HUES48 (cell line): ENCODE measurements around the gene PITRM1.
"Not testable (repeated sequence)": the region's sequence is repeated elsewhere in the genome, so short reads cannot be mapped to it uniquely, and the experiment has no call there.

Experiments used
- H3K27ac ChIP-seq: one replicate; pipeline ENCODE4 v1.7.0; 2013; ENCODE audit warnings: low read depth, low read length, inconsistent platforms
- H3K27me3 ChIP-seq: 2 replicates; pipeline ENCODE4 v1.6.1; 2013; ENCODE audit warnings: mild to moderate bottlenecking, low read length; ENCODE audit not compliant: control insufficient read depth, insufficient read depth
- H3K36me3 ChIP-seq: 2 replicates; pipeline ENCODE4 v1.6.1; 2013; ENCODE audit warnings: low read length; ENCODE audit not compliant: control insufficient read depth, insufficient read depth
- H3K4me1 ChIP-seq: 2 replicates; pipeline ENCODE4 v1.6.1; 2013; ENCODE audit warnings: mild to moderate bottlenecking, low read length; ENCODE audit not compliant: control insufficient read depth, insufficient read depth
- H3K4me3 ChIP-seq: 2 replicates; pipeline ENCODE4 v1.5.1; 2013; ENCODE audit warnings: mild to moderate bottlenecking, low read depth, low read length
- H3K9ac ChIP-seq: 2 replicates; pipeline ENCODE4 v1.6.1; 2013; ENCODE audit warnings: mild to moderate bottlenecking, low read depth, low read length, moderate library complexity
- H3K9me3 ChIP-seq: 2 replicates; pipeline ENCODE4 v1.6.1; 2013; ENCODE audit warnings: low read length; ENCODE audit not compliant: control insufficient read depth, insufficient read depth

Gene PITRM1

DNA sequence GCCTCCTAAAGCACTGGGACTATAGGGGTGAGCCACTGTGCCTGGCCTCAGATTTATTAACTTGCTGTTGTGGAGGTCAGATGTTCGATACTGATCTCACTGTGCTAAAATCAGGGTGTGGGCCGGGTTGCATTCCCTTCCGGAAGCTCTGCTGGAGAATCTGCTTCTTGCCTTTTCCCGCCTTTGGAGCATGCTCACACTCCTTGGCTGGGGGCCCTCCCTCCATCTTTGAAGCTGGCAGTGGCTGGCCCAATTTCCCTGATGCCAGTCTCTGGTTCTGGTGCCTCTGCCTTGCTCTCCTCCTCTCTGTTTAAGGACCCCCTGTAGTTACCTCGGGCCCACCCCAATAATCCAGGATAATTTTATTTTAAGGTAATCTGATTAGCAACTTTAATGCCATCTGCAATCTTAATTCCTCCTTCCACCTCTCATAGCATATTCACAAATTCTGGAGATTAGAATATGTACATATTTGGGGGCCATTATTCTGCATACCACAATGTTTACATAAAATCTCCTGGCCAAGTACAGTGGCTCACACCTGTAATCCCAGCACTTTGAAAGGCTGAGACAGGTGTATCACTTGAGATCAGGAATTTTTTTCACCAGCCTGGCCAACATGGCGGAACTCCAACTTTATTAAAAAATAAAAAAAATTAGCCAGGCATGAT is 7.9 kb upstream of the PITRM1 start:
- 0 out of 2 replicates have a peak, but pooled peaks cover 4% of the 10 kb centered on the region for H3K4me1 ChIP-seq
- H3K36me3 ChIP-seq, result no peaks in the 10 kb centered on the region
- H3K9me3 ChIP-seq, result no peaks in the 10 kb centered on the region
- H3K27me3 ChIP-seq, result no peaks in the 10 kb centered on the region
- no peak overlapping the region for H3K4me3 ChIP-seq
- no peak overlapping the region for H3K9ac ChIP-seq
- no peak overlapping the region for H3K27ac ChIP-seq

- H3K9ac ChIP-seq, result no peak overlapping the region
- no peaks in the 10 kb centered on the region for H3K9me3 ChIP-seq
- H3K36me3 ChIP-seq, result no peaks in the 10 kb centered on the region
- no peaks in the 10 kb centered on the region for H3K27me3 ChIP-seq
- 0 out of 2 replicates have a peak, but pooled peaks cover 4% of the 10 kb centered on the region for H3K4me1 ChIP-seq
- no peak overlapping the region for H3K27ac ChIP-seq
- no peak overlapping the region for H3K4me3 ChIP-seq
These were observed 6.6 kb upstream of the PITRM1 start for GRCh38 chr10:3179174-3179573.

DNA sequence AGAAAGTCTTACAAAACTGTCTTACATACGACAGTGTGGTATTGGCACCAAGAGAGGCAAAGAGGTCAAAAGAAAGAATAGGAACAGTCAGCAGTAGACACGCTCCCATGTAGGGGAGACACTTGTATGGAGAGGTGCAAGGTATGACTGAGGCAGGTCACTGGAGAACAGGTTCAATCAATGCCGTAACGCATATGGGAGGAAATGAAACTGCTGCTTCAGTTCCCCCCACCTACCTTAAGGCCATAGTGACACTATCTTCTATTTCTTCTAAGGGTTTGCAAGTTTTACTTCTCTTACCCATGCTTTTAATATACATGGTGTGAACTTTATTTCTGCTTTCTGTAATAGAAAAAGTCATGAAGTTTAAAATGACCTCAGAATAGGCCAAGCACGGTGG is 5.5 kb upstream of the PITRM1 start:
- Histone ChIP-seq H3K36me3 (no peaks in the 10 kb centered on the region), H3K9me3 (no peaks in the 10 kb centered on the region), H3K9ac (no peak overlapping the region)

DNA sequence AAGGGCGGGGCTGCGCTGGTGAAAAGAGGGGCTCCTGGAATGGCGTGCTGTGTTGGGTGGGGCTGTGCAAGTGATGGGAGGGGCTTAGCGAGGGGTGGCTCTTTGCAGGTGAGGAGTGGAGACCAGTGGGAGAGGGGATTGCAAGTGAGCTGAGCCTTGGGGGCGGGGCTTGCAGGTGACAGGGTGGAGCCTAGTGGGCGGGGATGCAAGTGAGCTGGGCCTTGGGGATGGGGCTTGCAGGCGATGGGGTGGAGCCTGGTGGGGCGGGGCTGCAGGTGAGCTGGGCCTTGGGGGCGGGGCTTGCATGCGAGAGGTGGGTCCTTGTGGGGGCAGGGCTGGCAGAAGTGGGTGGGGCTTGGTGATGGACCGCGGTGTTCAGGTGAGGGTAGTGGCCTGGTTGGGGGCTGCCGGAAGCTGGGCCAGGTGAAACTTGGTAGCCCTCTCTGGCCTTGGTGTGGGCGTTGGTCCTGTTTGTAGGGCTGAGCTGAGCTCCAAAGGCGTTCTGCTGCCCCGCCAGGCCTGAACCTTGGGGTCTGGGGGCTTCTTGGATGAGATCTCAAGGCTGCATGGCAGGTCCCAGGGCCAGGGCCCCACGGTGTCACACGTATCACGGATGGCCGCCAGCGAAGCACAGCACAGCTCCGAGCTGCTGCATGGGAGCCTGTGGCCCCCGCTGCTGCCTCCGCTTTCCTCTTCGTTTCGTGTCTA is 743 bp upstream of the PITRM1 start:
- Histone ChIP-seq H3K27ac (no peak overlapping the region), H3K36me3 (0 out of 2 replicates have a peak, but pooled peaks cover 9% of the 10 kb centered on the region), H3K9me3 (no peaks in the 10 kb centered on the region), H3K4me1 (peaks cover 5% of the 10 kb centered on the region), H3K4me3 (peak overlapping the region; percentile 55), H3K9ac (peak overlapping the region; percentile 42; the same call in 1 of the 2 replicates), H3K27me3 (no peaks in the 10 kb centered on the region)

More for the DNA sequence above, 5.5 kb upstream of the PITRM1 start:
- H3K27ac ChIP-seq, result no peak overlapping the region
- H3K4me3 ChIP-seq, result no peak overlapping the region
- peaks cover 9% of the 10 kb centered on the region for H3K4me1 ChIP-seq
- no peaks in the 10 kb centered on the region for H3K27me3 ChIP-seq

- H3K4me3 ChIP-seq, result peak overlapping the region; percentile 88
- peaks cover 18% of the 10 kb centered on the region for H3K36me3 ChIP-seq
- H3K27me3 ChIP-seq, result no peaks in the 10 kb centered on the region
- peak overlapping the region; percentile 59 for H3K27ac ChIP-seq
- H3K9me3 ChIP-seq, result no peaks in the 10 kb centered on the region
- peaks cover 5% of the 10 kb centered on the region for H3K4me1 ChIP-seq
- H3K9ac ChIP-seq, result peak overlapping the region; percentile 24; the same call in 1 of the 2 replicates
These were observed 519 bp downstream of the PITRM1 start for GRCh38 chr10:3172081-3172445.

DNA sequence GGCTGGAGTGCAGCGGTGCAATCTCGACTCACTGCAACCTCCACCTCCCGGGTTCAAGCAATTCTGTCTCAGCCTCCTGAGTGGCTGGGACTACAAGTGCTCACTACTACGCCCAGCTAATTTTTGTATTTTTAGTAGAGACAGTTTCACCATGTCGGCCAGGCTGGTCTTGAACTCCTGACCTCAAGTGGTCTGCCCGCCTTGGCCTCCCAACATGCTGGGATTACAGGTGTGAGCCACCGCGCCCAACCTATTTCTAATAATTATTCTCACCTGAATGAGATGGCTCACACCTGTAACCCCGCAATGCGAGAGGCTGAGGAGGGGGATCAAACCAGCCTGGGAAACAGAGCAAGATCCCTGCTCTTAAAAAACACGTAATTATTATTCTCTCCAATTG is 1.1 kb downstream of the PITRM1 start:
- not testable (repeated sequence) for H3K27me3 ChIP-seq, H3K27ac ChIP-seq, H3K9me3 ChIP-seq, H3K9ac ChIP-seq, H3K4me1 ChIP-seq
- H3K4me3 ChIP-seq, result peak overlapping the region; percentile 88
- H3K36me3 ChIP-seq, result peaks cover 24% of the 10 kb centered on the region

- H3K4me3 ChIP-seq, result no peak overlapping the region
- no peaks in the 10 kb centered on the region for H3K27me3 ChIP-seq
- peaks cover 42% of the 10 kb centered on the region for H3K36me3 ChIP-seq
- H3K9ac ChIP-seq, result no peak overlapping the region
- H3K27ac ChIP-seq, result no peak overlapping the region
- peaks cover 5% of the 10 kb centered on the region for H3K4me1 ChIP-seq
- no peaks in the 10 kb centered on the region for H3K9me3 ChIP-seq
These were observed 2.9 kb downstream of the PITRM1 start for GRCh38 chr10:3169673-3170072.

DNA sequence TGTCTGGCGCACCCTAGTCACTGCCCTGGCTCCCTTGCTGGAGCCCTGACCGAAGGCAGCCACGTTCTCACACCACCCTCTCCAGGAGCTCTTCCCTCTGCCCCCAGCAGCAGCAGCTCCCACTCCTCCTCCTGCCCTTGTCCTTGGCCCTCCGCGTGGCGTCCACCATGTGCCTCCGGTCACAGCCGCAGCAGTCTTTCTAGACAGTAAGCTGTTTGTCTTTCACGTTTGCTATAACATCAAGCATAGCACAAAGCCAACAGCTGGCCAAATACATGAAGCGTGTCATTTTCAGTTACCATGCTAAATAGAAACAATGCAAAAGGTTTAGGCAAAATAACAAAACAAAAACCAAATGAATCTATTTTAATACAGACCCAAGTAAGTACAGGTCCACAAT is 3.3 kb downstream of the PITRM1 start:
- H3K4me3 ChIP-seq, result no peak overlapping the region
- H3K4me1 ChIP-seq, result peaks cover 5% of the 10 kb centered on the region
- no peaks in the 10 kb centered on the region for H3K27me3 ChIP-seq
- H3K27ac ChIP-seq, result no peak overlapping the region
- peaks cover 45% of the 10 kb centered on the region for H3K36me3 ChIP-seq
- H3K9ac ChIP-seq, result no peak overlapping the region
- no peaks in the 10 kb centered on the region for H3K9me3 ChIP-seq

DNA sequence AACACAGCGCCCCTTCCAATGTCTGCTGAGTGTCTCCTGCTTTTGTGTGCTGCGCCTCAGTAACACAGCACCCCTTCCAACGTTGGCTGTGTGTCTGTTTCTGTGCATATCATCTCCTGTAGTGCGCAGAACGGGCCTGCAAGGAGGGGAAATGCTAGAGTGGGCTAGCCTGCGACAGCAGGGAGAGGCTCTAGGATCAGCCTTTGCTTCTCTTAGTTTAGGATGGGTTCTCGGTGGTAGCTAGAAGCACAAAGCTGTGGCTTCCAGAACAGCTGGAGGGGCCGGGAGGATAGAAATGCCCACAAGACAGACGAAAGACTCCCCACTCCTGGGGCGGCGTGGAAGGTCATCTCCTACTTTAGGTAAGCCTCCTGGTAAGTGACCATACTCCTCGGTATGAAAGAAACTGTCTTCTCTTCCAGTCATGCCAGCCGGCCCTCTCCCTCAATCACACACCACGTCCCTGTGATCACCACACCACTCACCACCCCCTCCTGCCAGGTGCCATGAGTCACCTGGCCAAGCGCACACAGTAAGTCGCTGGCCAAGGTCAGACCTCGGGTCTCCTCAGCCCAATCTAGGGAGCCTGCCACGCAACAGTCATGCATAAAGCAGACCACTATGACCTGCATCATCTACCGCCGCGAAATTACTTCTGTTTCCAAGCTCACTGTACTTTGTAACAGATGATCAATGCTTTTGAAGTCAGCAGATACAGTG is 4.8 kb downstream of the PITRM1 start:
- Histone ChIP-seq H3K4me1 (no peaks in the 10 kb centered on the region), H3K9me3 (no peaks in the 10 kb centered on the region), H3K27ac (no peak overlapping the region), H3K9ac (no peak overlapping the region), H3K36me3 (peaks cover 60% of the 10 kb centered on the region), H3K4me3 (no peak overlapping the region), H3K27me3 (no peaks in the 10 kb centered on the region)

DNA sequence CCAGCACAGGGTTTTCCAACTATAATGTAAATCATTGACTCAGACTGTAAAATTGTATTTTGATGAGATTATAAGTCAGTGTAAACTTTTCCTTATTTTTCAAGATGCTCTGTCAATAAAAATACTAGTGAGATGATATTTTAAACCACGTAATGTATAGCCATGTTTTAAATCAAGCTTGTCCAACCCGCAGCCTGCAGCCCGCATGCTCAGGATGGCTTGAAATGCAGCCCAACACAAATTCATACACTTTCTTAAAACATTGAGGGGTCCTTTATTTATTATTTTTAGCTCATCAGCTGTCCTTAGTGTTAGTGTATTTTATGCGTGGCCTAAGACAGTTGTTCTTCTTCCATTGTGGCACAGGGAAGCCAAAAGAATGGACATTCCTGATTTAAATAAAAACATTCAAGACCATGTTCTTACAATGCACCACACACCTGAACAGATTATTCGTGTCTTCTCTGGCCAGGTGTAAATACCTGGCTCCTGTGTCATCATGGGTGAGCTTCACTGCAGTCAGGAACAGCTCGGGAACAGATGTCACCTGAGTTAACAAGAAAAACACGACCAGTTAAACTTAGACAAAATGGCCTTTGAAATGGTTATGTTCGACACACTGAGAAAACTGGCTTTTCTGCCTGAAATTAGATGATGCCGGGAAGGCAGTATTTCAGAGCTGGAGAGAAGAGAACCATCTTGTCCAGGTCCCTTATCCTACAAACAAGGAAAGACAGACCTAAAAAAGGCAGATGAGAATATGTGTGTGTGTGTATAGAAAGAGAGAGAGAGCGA is 5.9 kb downstream of the PITRM1 start:
- Histone ChIP-seq H3K4me1 (no peaks in the 10 kb centered on the region), H3K36me3 (peaks cover 60% of the 10 kb centered on the region), H3K4me3 (no peak overlapping the region), H3K9me3 (no peaks in the 10 kb centered on the region), H3K27me3 (no peaks in the 10 kb centered on the region), H3K27ac (no peak overlapping the region), H3K9ac (no peak overlapping the region)
